Stimulated activated CD4-positive, alpha-beta T cell treated with anti-CD3 and anti-CD28 coated beads, TNF-alpha, amount 100 ng/mL, for 24 hours (primary cell): ENCODE results near the gene KDM4C.
"Not testable (repeated sequence)": the region's sequence is repeated elsewhere in the genome, so short reads cannot be mapped to it uniquely, and the experiment has no call there.

Source experiments
- DNase-seq, 3 experiments: peaks; one replicate each; pipeline ENCODE4 v3.0.0-alpha.2; 2020; ENCODE audit warnings: low read depth in 3 of 3

KDM4C gene

DNA sequence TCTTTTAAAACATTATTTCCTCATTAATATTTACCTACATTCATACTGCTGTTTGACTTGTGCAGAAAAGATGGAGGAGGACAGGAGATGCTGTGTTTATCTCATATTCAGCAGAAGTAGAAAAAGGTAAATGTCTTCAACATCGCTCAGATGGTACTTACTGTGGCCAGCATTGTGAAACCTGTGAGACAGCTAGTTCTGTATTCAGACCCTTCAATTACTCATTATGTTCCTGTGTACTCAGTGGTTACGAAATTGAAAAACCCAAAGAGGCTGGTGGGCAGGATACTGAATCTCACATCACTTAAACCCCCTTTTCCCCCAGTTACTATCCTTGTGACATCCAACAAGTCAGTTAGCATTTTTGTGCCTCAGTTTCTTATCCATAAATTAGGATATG lies 216.0 kb downstream of the KDM4C start:
- DNase-seq = no peak

DNA sequence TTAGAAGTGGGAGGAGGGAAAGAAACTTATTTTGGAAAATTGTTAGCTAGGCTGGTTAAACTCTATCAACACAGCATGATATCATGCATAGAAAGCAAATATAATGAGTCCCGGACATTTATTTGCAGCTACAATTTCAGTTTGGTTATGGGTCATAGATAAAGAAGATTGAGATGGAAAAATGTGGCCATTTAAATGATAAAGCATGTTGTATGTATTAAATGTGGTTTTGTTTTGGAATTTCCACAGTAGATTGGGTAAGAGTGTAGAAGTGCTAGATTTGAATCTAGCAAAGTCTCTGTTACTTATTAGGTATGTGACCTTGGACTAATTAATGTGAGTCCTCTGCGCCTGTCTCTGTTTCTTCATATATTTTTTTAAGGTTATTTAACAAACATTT lies 217.4 kb downstream of the KDM4C start:
- no peak for DNase-seq

DNA sequence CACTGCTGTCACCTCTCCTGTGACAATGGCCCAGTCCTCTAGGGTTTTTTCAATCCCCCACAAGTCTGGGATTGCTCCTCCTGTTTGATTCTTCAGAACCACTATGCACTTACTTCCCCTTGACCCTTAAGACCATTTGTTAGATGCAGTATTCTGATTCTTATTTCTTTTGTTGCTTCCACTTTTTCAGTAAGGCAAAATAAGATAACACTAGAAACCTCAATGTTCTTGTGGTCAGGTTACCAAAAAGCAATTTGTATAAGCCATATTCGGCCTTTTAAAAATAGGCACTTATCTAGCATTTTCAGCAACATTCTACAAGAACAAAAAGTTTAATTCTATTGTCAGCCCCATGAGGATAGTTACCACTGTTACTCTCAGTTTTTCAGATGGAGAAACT lies 220.0 kb downstream of the KDM4C start:
- DNase-seq = no peak

DNA sequence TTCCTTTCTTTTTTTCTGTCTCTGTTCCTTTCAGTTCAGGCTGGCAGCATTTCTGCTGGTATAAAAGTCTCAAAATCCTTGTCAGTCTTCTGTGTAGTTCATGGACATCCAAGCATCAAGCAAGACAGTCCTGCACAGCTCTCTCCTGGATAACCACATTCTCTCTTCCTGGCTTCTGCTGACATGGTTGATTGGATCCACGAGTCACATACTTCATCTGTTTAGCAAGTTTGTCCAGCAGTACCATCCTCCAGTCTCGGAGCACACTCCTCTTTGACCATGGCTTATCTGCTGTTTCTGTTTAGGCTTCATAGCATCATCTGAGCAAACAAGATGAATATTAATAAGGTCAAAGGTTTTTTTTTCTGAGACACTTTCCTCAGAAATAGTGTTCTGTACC lies 220.8 kb downstream of the KDM4C start:
- DNase-seq = no peak

DNA sequence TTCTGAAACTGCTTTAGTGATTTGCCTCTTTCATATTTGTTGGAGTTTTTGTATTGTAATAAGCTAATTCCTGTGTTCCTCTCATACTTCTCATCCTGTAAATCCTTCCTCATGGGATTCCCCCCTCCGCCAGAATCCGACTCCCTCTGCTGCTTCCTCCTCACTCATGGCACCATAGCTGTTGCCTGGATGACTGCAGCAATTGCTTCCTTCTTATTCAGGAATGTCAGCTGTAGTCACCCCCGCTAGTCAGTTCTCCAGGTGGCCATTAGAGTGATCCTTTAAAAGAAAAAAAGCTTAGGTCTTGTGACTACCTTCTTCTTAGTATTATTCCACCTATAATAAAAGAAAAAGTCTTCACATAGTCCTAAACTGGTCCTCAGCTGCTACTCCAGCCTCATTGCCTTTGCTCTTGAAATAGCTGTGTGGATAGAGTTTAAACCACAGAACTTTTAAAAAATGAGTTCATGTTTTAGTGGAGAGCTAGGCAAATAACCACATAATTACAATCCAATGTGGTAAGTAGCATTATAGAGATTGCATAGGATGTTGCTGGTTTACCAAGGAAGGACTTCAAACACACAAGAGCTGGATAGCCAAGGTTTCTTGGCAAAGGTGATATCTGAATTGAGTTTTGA lies 227.3 kb downstream of the KDM4C start:
- no peak for DNase-seq

DNA sequence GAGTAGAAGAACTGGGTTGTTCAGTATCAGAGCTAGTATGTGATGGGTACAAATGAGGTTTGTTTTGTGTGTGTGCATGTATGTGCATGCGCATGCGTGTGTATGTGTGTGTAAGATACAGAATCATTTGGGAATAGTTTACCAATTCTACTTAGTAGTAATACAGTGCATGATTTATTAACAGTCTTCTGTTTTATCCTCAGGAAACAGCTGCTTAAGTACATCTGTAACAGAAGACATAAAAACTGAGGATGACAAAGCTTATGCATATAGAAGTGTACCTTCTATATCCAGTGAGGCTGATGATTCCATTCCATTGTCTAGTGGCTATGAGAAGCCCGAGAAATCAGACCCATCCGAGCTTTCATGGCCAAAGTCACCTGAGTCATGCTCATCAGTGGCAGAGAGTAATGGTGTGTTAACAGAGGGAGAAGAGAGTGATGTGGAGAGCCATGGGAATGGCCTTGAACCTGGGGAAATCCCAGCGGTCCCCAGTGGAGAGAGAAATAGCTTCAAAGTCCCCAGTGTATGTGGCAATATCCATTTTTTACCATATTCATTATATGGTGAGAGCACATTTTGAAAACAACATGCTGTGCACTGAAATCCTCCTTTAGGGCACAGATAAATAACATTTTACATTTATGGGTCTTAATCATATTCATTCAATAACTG lies 228.5 kb downstream of the KDM4C start:
- DNase-seq = no peak

DNA sequence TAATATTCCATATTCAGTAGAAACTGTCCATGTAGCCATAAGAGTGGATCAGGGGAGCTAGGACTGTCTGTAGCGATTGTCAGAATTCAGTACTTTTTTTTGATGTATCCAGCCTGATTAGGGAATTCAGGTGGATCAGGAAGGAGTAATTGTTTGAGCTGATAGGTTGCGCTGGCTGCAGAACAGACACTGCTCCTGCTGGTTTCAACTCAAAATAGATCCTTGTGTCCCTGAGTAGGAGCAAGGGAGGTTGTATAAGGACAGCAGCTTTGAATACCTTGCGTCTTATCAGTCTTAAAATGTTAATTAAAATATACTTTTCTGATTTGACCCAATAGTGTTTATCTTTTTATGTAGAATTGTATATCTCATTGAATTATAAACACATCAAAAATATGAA lies 229.6 kb downstream of the KDM4C start:
- DNase-seq = no peak

DNA sequence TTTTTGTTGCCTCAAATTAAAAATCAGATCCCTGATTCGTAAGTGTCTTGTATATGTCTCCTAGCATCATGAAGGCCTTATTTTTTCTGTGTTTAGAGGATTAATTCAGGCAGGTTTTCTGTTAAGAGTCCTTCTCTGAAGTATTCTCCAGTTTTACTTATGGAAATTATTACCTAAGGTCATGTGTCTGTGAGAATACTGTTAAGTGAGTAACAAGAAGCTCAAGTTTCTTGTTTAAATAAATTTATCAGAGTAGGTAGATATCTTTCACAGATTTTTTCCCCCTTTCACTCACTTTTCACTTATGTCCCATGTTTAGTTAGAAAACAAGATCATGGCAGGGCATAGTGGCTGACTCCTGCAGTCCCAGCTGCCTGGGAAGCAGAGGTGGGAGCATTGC lies 233.6 kb downstream of the KDM4C start:
- no peak for DNase-seq

DNA sequence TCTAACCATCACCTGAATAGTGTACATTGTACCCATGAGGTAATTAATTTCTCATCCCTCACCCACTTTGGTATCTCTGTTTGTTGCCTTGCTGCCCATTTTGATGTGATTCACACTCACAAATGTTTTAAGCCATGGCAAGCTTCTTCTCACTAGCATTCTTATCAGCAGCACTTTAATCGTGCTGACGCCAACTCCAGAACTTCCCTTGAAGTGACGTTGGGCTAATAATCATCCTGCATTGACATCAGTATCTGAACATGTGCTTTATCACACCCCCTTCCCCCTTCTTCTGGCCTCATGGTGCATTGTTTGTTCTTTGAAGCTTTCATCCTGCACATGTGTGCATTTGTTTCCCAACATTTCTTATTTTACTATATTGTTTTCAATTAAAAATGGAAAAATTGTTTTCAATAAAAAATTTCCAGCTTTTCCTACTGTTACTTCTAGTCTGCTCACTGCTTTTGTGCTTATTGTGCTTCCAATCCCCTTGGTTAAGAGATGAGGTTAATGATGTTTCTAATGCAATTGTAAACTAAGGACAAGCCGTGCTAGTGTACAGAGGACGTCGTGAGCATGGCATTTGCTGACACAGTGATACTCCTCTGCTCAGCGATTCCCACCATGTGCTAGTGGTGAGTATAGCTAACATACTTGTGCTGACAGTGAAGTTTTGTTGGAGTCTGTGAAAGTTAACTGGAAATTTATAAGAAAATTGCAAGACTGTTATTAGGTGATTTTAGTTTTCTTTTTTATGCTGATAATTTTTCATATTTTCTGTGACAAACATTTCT lies 238.5 kb downstream of the KDM4C start:
- DNase-seq = no peak

DNA sequence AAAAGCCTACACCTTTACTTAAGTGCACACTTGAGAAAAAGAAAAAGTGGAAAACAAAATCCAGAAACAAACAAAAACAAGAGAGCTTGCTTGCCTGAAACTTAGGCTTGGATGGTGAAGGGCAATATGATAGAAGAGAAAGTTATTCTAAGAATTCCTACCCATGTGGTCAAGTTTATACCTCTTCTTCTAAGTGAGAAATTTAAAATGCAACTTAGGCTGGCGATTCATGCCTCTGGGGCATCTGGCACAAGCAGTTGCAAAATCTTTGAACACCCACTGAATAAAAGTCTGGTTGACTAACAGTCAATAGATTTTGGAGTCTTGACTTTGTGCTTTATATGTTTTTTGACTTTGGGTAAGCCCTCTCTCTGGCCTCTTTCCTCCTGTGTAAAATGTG lies 239.6 kb downstream of the KDM4C start:
- no peak for DNase-seq

DNA sequence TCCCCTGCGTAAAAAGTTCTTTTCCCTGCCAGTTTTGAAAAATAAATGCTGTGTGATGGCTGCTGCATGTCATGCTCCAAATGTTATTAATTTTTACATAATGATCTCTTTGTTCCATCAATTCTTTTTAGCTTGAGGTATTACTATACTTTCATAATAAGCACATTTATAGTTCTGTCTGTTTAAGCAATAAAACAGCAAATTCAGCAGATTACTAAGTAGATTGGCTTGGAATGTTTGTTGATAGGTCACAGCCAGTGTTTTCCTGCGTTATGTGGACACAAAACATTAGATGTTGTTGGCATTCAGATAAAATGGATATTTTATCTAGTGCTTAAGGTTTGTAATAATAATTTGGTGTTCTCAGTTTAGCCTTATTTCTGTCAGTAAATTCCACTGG lies 242.0 kb downstream of the KDM4C start:
- DNase-seq = no peak

DNA sequence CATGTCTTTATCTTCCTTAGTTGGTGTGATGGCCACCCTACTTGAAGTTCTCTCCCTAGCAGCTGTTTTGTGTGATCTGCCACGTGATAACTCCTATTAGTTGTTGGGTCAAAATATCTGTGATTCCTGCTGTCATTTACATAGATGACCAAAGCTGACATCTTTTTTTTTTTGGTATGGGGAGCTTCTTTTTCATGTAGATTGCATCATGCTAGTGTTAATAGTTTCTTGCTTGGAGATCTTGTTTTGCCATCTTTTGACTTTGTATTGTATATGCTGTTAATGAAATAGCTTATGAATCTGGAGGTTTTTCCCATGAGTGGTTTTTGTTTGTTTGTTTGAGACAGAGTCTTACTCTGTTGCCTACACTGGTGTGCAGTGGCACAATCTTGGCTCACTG lies 243.8 kb downstream of the KDM4C start:
- no peak for DNase-seq

DNA sequence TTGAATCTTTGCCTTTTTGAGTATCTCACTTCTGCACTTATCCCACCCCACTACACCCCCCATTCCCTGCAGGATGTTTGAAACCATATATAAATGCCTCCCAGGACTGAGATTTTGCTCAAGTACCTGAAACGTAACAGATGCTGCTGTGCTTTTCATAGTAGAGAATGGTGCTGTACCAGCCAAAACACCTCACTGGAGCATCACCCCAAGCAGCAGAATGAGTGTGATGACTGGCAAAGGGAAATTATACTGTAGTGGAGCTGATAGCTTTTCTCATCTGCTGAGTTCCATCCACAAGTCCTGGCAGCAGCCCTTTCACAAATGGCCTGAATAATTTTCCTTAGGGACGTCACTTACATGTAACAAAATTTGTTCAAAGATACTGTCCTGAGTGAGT lies 246.1 kb downstream of the KDM4C start:
- no peak for DNase-seq

DNA sequence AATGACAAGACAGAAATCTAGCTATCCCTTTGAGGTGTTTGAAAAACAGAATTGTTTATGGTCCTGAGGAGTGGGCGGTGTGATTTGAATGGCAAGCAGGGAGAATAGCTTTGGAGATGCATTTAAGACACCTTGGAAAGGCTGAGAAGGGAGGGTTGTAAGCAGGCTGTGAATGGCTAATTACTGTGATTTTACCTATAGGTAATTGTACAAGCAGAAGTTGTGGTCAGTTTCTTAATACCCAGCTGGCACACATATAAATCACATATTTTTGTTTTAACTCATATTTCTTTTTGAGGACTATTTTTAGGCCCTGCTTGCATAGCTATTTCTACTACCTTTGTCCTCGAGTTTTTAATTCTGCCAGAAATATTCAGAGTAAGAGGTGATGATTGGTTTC lies 248.6 kb downstream of the KDM4C start:
- no peak for DNase-seq

DNA sequence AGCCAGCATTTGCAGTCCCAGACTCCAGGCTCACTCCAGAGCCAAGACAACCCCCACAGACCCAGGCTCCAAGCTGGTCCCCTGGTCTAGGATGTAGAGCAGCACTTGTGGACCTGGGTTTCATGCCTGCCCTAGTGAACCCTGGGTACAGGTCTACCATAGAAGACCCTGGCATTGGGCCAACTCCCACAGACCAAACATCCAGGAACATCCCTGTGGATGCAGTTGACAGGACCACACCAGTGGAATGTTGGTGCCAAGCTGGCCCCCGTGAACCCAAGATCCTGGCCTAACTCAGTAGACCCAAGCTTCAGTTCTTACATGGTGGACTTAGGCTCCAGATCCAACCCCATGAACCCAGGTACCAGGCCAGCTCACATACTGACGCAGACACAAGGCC lies 250.6 kb downstream of the KDM4C start:
- DNase-seq = no peak

DNA sequence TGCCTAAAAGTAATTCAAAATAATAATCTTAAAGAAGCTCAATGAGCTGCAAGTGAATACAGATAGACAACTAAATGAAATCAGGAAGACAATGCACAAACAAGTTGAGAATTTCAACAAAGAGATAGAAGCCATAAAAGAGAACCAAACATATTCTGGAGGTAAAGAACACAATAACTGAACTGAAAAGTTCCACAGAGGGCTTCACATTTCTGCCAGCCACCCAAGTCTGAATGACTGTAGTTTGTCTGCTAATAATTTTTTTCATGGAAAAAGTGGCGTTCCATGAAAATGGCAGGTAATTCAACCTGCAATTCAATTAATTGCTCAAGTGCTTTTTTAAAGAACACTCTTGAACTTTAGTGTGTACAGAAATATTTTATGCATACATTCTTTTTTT lies 251.3 kb downstream of the KDM4C start:
- DNase-seq = no peak

DNA sequence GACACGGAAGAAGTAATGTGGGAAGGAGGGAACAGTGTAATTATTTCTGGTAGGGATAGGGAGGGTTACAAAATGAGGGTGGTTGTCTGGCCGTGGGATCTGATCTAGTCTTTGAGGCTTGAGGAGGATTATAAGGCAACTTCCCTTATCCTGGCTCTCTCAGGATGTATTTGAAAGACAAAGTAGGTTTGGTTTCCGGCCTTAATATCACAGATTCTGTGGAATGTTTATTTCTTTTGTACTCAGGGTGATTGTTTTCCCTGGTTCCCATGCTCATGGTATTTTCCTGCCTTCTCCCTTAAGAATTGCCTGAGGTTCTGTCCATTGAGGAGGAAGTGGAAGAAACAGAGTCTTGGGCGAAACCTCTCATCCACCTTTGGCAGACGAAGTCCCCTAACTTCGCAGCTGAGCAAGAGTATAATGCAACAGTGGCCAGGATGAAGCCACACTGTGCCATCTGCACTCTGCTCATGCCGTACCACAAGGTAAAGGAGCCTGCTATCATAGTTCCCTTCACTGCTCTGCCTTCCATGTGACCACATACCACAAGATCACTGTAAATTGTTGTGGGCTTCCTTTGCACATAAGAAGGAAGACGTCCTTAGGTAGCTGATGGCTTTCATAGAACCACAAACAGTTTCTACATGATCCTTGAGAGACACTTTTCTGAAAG lies 253.8 kb downstream of the KDM4C start:
- no peak for DNase-seq

DNA sequence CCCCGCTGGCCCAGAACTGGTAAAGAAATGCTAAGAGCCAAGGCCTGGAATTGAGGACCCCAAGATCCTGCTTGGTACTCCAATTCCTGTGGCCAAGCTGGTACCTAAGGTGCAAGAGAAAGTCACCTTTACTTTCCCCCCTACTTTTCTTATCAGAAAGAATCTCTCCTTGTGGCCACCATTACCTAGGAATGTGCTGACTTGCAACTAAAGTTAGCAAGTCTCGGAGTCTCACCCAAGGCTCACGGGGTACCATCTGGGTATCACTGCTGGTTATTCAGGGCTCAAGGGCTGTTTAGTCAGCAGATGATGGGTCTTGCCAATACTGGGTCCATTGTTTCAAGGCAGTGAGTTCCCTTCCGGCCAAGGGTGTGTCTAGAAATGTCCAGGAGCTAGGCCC lies 270.2 kb downstream of the KDM4C start:
- no peak for DNase-seq

DNA sequence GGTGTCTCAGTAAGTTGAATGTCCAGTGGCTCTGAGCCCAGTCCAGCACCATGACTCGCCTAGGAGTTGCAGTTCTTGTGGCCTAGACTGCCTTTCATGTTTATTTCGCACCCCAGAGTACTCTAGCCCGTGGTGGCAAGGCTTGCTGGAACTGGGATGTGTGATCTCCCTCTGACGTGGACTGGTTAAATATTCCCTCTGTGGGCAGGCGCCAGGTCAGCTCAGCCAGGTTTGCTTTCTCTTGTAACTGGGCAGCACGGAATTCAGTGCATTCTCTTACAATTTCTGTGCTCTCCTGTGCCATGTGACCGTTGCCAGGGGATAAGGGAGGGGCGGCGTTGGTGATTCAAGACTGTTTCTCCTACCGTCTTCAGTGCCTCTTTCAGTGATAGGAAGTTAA lies 270.8 kb downstream of the KDM4C start:
- no peak for DNase-seq

DNA sequence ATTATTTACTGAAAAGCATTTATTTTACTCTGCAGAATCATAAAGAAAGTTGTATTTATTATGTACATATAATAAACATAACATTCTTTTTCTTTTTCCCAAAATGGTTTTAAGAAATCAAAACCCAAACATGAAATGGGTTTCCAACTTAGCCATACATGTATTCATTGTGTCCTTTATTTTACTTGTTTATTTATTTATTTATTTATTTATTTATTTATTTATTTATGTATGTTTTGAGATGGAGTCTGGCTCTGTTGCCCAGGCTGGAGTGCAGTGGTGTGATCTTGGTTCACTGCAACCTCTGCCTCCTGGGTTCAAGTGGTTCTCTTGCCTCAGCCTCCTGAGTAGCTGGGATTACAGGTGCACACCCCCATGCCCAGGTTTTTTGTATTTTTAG lies 273.2 kb downstream of the KDM4C start:
- not testable (repeated sequence) for DNase-seq

DNA sequence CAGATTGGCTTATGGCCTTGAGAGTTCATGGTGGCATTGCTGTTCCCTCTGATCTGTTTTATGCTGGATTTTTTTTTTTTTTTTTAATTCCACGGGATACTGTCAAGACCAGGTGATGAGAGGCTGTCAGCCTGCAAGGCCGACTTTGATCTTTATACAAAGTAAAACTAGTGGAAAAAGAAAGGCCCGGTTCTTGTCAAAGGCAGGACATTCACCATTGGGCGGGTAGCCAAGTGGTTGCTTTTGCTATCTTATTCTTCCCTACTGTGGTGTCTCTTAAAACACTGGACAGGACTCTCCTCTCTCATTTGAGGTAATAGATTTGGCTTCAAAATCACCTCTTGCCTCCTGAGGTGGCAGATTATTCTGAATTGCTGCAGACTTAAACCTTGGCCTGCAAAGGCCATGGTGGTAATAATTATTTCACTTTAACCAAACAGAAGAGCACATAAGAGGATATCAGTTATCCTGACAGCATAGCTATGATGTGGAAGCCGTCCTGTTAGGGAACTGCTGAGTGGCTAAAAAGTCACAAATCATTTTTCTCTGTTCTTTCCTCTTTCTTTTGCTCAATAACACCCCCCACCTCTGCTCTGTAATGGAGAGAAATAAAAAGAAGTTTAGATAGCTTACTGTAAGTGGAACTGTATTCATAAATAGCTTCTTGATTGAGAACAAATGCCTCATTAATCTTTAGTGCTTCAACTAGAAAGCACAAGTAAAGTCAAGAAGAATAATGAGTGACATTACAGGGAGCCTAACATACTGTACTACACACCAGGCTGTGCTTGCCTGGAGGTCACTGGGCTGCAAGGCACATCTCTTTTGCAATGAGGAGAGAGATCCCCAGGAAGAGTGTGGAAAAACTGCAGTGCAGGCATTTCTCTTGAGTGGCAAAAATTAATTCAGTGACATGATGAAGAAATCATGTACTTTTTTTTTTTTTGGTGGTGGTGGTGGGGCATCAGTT lies 275.6 kb downstream of the KDM4C start:
- no peak for DNase-seq
